ENCODE data around the gene RPL38.

DNA sequence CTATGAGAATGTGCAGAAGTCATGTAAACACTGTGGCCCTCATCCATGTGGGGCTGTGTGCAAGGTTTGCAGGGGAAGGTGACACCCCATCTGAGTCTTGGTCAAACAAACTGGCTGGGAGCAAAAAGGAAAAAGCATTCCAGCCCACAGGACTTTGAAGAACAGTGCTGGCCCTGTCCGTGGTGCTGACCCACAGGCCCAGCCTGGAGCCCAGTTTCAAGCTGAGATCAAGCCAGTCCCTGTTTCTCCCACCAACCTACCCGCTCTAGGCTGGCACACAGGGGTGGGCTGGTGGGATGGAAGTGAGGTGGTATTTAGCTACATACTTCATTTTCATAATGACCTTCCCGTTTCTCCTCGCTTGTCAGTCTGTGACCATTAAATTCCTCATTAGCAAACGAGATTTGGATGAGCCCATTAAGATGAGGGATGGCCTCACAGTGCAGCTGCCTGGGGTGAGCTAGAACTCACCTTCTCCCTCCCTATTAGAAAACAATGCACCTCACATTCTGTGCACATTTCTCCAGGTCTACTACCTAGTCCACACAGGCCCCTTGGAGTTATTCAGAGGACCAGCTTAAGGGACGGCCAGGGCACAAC lies 12.6 kb upstream of the RPL38 start:
- no peak for TF ChIP-seq CTCF (tag by site-specific recombination; IDR thresholded peaks at IDR 0.05)
- TF ChIP-seq, protein P1, sequence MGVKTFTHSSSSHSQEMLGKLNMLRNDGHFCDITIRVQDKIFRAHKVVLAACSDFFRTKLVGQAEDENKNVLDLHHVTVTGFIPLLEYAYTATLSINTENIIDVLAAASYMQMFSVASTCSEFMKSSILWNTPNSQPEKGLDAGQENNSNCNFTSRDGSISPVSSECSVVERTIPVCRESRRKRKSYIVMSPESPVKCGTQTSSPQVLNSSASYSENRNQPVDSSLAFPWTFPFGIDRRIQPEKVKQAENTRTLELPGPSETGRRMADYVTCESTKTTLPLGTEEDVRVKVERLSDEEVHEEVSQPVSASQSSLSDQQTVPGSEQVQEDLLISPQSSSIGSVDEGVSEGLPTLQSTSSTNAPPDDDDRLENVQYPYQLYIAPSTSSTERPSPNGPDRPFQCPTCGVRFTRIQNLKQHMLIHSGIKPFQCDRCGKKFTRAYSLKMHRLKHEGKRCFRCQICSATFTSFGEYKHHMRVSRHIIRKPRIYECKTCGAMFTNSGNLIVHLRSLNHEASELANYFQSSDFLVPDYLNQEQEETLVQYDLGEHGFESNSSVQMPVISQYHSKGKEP (tag by site-specific recombination; IDR thresholded peaks at IDR 0.05) = no peak
- TF ChIP-seq ZFP37 (tag by site-specific recombination; IDR thresholded peaks at IDR 0.05) = no peak
- TF ChIP-seq, protein P2, sequence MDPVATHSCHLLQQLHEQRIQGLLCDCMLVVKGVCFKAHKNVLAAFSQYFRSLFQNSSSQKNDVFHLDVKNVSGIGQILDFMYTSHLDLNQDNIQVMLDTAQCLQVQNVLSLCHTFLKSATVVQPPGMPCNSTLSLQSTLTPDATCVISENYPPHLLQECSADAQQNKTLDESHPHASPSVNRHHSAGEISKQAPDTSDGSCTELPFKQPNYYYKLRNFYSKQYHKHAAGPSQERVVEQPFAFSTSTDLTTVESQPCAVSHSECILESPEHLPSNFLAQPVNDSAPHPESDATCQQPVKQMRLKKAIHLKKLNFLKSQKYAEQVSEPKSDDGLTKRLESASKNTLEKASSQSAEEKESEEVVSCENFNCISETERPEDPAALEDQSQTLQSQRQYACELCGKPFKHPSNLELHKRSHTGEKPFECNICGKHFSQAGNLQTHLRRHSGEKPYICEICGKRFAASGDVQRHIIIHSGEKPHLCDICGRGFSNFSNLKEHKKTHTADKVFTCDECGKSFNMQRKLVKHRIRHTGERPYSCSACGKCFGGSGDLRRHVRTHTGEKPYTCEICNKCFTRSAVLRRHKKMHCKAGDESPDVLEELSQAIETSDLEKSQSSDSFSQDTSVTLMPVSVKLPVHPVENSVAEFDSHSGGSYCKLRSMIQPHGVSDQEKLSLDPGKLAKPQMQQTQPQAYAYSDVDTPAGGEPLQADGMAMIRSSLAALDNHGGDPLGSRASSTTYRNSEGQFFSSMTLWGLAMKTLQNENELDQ (tag by site-specific recombination; IDR thresholded peaks at IDR 0.05; ENCODE audit: low read depth) = no peak
- no peak for TF ChIP-seq ZNF426 (tag by site-specific recombination; IDR thresholded peaks at IDR 0.05)
- no peak for TF ChIP-seq RBAK (tag by site-specific recombination; IDR thresholded peaks at IDR 0.05)
- no peak for TF ChIP-seq PRDM10 (tag by site-specific recombination; IDR thresholded peaks at IDR 0.05)
- no peak for TF ChIP-seq ZNF585B (tag by site-specific recombination; IDR thresholded peaks at IDR 0.05)
- TF ChIP-seq ZFP3 (tag by site-specific recombination; IDR thresholded peaks at IDR 0.05; ENCODE audit: low read depth) = no peak
- no peak for TF ChIP-seq ZNF423 (tag by site-specific recombination; IDR thresholded peaks at IDR 0.05)
- TF ChIP-seq HOXA7 (CRISPR knock-in tag; IDR thresholded peaks at IDR 0.05; ENCODE audit: borderline replicate concordance) = no peak

Data from HEK293 (cell line).